ENCODE results near the gene SSTR5. TPM values are rescaled to one million over a fixed set of nuclear protein-coding genes. Genes with fewer than 3 reads are reported as not detected.

The SSTR5 gene
- total RNA-seq, 3 donors from 2014 or later (not counting 1 experiment from before 2014, with no cell fraction given): not detected

DNA sequence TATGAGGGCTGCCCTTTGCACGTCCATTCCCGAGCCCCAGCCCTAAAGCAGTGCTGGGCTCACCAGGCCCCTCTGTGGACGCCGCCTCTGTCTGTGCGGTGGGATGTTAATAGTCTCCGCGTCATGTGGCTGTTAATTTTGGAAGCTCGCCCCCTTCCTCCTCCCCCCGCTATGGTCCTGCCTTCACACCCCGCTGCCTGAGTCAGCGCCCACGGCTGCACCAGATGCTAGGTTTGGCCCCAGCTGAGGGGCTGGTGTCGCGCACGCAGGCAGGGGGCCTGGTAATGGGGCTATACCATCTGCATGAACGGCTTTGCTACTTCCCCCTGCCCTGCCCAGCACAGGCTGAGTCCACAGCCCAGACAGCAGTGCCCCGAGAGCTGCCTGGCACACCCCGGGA, 4.1 kb upstream of the SSTR5 start:
- 79% methylated on average over 18 of the region's 18 CpGs for WGBS (ENCODE audit: insufficient coverage)
- Histone ChIP-seq H3K27me3 (ENCODE audit: control insufficient read depth, insufficient read depth, low read length) (peaks cover 9% of the 10 kb centered on the region), H3K27ac (ENCODE audit: low read length) (no peak overlapping the region), H3K4me1 (ENCODE audit: control insufficient read depth, insufficient read depth, low read length) (no peaks in the 10 kb centered on the region), H3K9me3 (ENCODE audit: control insufficient read depth, insufficient read depth, low read length) (no peaks in the 10 kb centered on the region), H3K36me3 (ENCODE audit: control insufficient read depth, insufficient read depth, low read length) (no peaks in the 10 kb centered on the region), H3K4me3 (ENCODE audit: low read length) (no peak overlapping the region)
- Mint-ChIP-seq H3K27me3 (ENCODE audit: low read depth in 2 of 2) (peaks cover 0 to 16% of the 10 kb centered on the region in 2 donors), H3K4me1 (peaks cover 0 to 6% of the 10 kb centered on the region in 2 donors), H3K36me3 (no peaks in the 10 kb centered on the region), H3K9me3 (no peaks in the 10 kb centered on the region), H3K4me3 (no peak overlapping the region), H3K27ac (no peak overlapping the region)
- no peak for DNase-seq
- TF ChIP-seq CTCF (IDR thresholded peaks at IDR 0.05): no peak
- intact Hi-C loops (cut with micrococcal nuclease): no loop called here
- no peak for ATAC-seq

- 84% methylated on average over 7 of the region's 7 CpGs for WGBS (ENCODE audit: insufficient coverage)
- no peak for TF ChIP-seq CTCF (IDR thresholded peaks at IDR 0.05)
- no peaks in the 10 kb centered on the region for H3K4me1 ChIP-seq (ENCODE audit: control insufficient read depth, insufficient read depth, low read length)
- intact Hi-C loops (cut with micrococcal nuclease): no loop called here
- DNase-seq: no peak
- no peak overlapping the region for H3K4me3 ChIP-seq (ENCODE audit: low read length)
- no peaks in the 10 kb centered on the region for H3K9me3 Mint-ChIP-seq
- H3K27ac ChIP-seq (ENCODE audit: low read length): no peak overlapping the region
- H3K27me3 ChIP-seq (ENCODE audit: control insufficient read depth, insufficient read depth, low read length): peaks cover 9% of the 10 kb centered on the region
- H3K4me3 Mint-ChIP-seq: no peak overlapping the region
- H3K27me3 Mint-ChIP-seq (ENCODE audit: low read depth in 2 of 2): peaks cover 0 to 16% of the 10 kb centered on the region in 2 donors
- no peaks in the 10 kb centered on the region for H3K36me3 Mint-ChIP-seq
- H3K9me3 ChIP-seq (ENCODE audit: control insufficient read depth, insufficient read depth, low read length): no peaks in the 10 kb centered on the region
- no peak for ATAC-seq
- H3K27ac Mint-ChIP-seq: no peak overlapping the region
- no peaks in the 10 kb centered on the region for H3K36me3 ChIP-seq (ENCODE audit: control insufficient read depth, insufficient read depth, low read length)
- peaks cover 0 to 6% of the 10 kb centered on the region in 2 donors for H3K4me1 Mint-ChIP-seq
Observed at GRCh38 chr16:1069154-1069553, 3.4 kb upstream of the SSTR5 start.

DNA sequence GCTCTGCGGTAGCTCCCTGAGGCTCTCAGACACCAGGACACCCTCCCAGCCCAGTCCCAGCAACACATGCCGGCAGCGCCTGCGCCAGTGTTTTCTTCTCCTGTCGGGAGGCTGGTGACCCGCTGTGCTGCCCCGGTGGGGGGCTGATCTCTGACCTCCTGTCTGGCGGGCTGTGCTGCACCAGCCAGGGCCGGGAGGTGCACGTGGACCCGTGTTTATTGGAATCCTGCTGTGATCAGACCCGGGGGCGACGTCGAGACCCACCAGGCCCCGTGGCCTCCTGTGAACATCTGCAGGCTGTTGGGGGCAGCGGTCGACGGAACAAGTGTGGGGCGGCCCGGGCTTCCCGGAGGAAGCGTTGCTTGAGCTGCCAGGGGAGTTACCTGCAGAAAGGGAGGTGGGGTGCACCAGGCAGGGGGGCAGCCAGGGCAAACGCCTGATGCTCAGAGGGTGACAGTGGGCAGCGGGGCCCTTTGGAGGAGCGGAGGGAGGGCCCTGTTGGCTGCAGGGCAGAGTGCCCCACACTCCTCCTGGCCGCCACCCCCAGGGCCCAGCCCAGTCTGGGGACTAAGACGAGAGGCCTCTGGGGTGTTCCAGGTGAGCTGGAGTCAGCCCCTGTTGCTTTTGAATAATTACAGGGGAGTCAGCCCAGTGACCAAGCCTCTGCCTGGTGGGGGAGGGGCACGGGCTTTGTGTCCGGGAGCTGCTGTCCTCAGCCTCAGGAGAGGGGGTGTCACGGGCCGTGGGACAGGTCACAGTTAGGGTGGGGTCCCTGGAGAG, 2.3 kb upstream of the SSTR5 start:
- H3K9me3 Mint-ChIP-seq: no peaks in the 10 kb centered on the region
- DNase-seq (no peak), ATAC-seq (no peak)
- no peak overlapping the region for H3K4me3 Mint-ChIP-seq
- Histone ChIP-seq H3K9me3 (ENCODE audit: control insufficient read depth, insufficient read depth, low read length) (no peaks in the 10 kb centered on the region), H3K27me3 (ENCODE audit: control insufficient read depth, insufficient read depth, low read length) (peaks cover 9% of the 10 kb centered on the region), H3K4me1 (ENCODE audit: control insufficient read depth, insufficient read depth, low read length) (no peaks in the 10 kb centered on the region), H3K27ac (ENCODE audit: low read length) (no peak overlapping the region), H3K36me3 (ENCODE audit: control insufficient read depth, insufficient read depth, low read length) (no peaks in the 10 kb centered on the region), H3K4me3 (ENCODE audit: low read length) (no peak overlapping the region)
- no peaks in the 10 kb centered on the region for H3K36me3 Mint-ChIP-seq
- no peak overlapping the region for H3K27ac Mint-ChIP-seq
- 29% methylated on average over 32 of the region's 32 CpGs for WGBS (ENCODE audit: insufficient coverage)
- intact Hi-C loops (cut with micrococcal nuclease): no loop called here
- H3K4me1 Mint-ChIP-seq: peaks cover 0 to 6% of the 10 kb centered on the region in 2 donors
- TF ChIP-seq CTCF (IDR thresholded peaks at IDR 0.05): no peak
- peaks cover 0 to 8% of the 10 kb centered on the region in 2 donors for H3K27me3 Mint-ChIP-seq (ENCODE audit: low read depth in 2 of 2)

Data from natural killer cell (primary cell).